ENCODE data around the gene IL15RA. TPM values are rescaled to one million over a fixed set of nuclear protein-coding genes. Genes with fewer than 3 reads are reported as not detected.

Gene IL15RA
- total RNA-seq, 1 donor from 2014 or later: not detected

DNA sequence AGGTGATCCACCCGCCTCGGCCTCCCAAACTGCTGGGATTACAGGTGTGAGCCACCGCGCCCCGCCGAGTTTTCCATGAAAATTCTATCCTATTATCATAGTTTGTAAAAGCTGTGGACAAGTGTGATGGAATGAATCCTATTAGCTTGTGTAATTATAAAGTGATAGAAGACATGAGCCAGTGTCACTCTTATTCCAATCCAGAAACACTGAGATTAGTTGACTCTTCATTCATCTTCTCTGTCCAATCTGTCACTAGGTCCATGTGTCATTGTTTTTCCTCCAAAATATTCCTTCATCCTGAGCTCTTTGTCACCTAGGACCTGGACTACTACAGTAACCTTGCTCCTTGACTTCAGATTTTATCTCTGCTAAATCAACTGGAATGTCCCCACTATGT is 73.8 kb downstream of the IL15RA start:
- H3K9me3 ChIP-seq (ENCODE audit: low read depth): no peaks in the 10 kb centered on the region
- H3K4me1 ChIP-seq: no peaks in the 10 kb centered on the region
- H2AFZ ChIP-seq (replicated peaks): no peak overlapping the region
- Mint-ChIP-seq H3K27ac (no peak overlapping the region), H3K9me3 (no peaks in the 10 kb centered on the region), H3K36me3 (peaks cover 18% of the 10 kb centered on the region), H3K4me3 (no peak overlapping the region), H3K27me3 (ENCODE audit: insufficient read depth, low read depth) (peaks cover 2% of the 10 kb centered on the region), H3K4me1 (no peaks in the 10 kb centered on the region)
- no peak overlapping the region for H3K9ac ChIP-seq
- TF ChIP-seq, protein P1, sequence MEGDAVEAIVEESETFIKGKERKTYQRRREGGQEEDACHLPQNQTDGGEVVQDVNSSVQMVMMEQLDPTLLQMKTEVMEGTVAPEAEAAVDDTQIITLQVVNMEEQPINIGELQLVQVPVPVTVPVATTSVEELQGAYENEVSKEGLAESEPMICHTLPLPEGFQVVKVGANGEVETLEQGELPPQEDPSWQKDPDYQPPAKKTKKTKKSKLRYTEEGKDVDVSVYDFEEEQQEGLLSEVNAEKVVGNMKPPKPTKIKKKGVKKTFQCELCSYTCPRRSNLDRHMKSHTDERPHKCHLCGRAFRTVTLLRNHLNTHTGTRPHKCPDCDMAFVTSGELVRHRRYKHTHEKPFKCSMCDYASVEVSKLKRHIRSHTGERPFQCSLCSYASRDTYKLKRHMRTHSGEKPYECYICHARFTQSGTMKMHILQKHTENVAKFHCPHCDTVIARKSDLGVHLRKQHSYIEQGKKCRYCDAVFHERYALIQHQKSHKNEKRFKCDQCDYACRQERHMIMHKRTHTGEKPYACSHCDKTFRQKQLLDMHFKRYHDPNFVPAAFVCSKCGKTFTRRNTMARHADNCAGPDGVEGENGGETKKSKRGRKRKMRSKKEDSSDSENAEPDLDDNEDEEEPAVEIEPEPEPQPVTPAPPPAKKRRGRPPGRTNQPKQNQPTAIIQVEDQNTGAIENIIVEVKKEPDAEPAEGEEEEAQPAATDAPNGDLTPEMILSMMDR (IDR thresholded peaks at IDR 0.05): no peak
- TF ChIP-seq EZH2 (IDR thresholded peaks at IDR 0.05) (no peak), EZH2phosphoT487 (IDR thresholded peaks at IDR 0.05) (no peak)
- H3K79me2 ChIP-seq (ENCODE audit: low read depth): peaks cover 76% of the 10 kb centered on the region
- no peaks in the 10 kb centered on the region for H3K27me3 ChIP-seq
- no peak for DNase-seq (ENCODE audit: low spot score)
- no peak overlapping the region for H3K4me3 ChIP-seq
- H4K20me1 ChIP-seq (ENCODE audit: low read depth): peaks cover 8% of the 10 kb centered on the region
- no peak overlapping the region for H3K27ac ChIP-seq
- H3K4me2 ChIP-seq: no peak overlapping the region
- no peaks in the 10 kb centered on the region for H3K36me3 ChIP-seq
- no peaks in the 10 kb centered on the region for H3F3A ChIP-seq (ENCODE audit: low read depth)

DNA sequence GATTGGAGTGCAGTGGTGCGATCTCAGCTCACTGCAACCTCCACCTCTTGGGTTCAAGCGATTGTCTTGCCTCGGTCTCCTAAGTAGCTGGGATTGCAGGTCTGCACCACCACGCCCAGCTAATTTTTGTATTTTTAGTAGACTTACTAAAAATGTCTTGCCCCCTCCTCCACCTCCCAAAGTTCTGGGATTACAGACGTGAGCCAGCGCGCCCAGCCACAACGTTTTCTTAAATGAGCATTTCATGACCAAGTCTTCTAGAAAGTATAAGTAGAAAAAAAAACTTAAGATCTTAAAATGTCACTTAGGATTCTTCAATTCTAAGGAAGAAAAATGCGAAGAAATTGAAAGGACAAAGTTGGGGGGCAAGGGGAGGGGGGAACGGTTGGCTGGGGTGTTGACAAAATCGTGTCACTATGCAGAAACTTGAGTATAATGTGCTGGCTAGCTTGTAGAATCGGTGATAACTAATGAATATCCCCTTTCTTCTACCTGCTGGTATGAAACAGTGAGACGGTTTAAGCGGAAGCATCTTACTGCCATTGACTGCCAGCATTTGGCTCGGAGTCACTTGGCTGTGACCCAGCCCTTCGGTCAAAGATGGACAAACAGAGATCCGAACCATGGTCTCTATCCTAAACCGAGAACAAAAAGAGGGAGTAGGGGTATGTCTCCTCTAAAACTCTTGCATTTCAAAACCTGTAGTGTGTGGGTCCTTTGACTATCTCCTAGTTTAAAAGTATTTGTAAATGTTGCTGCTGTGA is 74.7 kb downstream of the IL15RA start:
- Histone ChIP-seq H3K27me3 (no peaks in the 10 kb centered on the region), H3F3A (ENCODE audit: low read depth) (no peaks in the 10 kb centered on the region), H3K9ac (no peak overlapping the region), H2AFZ (replicated peaks) (no peak overlapping the region), H3K27ac (no peak overlapping the region), H3K4me1 (no peaks in the 10 kb centered on the region), H3K9me3 (ENCODE audit: low read depth) (no peaks in the 10 kb centered on the region), H3K79me2 (ENCODE audit: low read depth) (peaks cover 83% of the 10 kb centered on the region), H3K36me3 (no peaks in the 10 kb centered on the region), H3K4me2 (no peak overlapping the region), H4K20me1 (ENCODE audit: low read depth) (peaks cover 3% of the 10 kb centered on the region), H3K4me3 (no peak overlapping the region)
- Mint-ChIP-seq H3K4me3 (no peak overlapping the region), H3K27me3 (ENCODE audit: insufficient read depth, low read depth) (peaks cover 2% of the 10 kb centered on the region), H3K9me3 (no peaks in the 10 kb centered on the region), H3K4me1 (no peaks in the 10 kb centered on the region), H3K36me3 (peaks cover 20% of the 10 kb centered on the region), H3K27ac (no peak overlapping the region)
- TF ChIP-seq EZH2 (IDR thresholded peaks at IDR 0.05) (no peak), EZH2phosphoT487 (IDR thresholded peaks at IDR 0.05) (no peak)
- TF ChIP-seq, protein P1 (IDR thresholded peaks at IDR 0.05): no peak
- no peak for DNase-seq (ENCODE audit: low spot score)

Small RNA genes within 50 kb of the gene (small RNA-seq; reads per million reads assigned to genes)
- gene RF00397: not detected

Other genes with a start within 250 kb of the IL15RA start
- 492 and 592 TPM in 2 replicates for gene GDI2, start 164.1 kb downstream of the IL15RA start, total RNA-seq (ENCODE audit: low replicate concordance)
- 5.9 and 18.1 TPM in 2 replicates for gene ANKRD16, start 87.7 kb downstream of the IL15RA start, total RNA-seq (ENCODE audit: low replicate concordance)
- gene FBH1, start 87.3 kb downstream of the IL15RA start, total RNA-seq (ENCODE audit: low replicate concordance): 37.7 and 59.6 TPM in 2 replicates
- gene IL2RA, start 84.8 kb upstream of the IL15RA start, total RNA-seq (ENCODE audit: low replicate concordance): not detected in 2 replicates
- 67.2 and 73.6 TPM in 2 replicates for gene RBM17, start 111.5 kb upstream of the IL15RA start, total RNA-seq (ENCODE audit: low replicate concordance)
- gene PFKFB3, start 225.4 kb upstream of the IL15RA start, total RNA-seq (ENCODE audit: low replicate concordance): 28.8 and 52.2 TPM in 2 replicates

Data from neural progenitor cell (in vitro differentiated cells).